ENCODE measurements around the gene HEXB. TPM values are rescaled to one million over a fixed set of nuclear protein-coding genes. Genes with fewer than 3 reads are reported as not detected.

Gene HEXB
- total RNA-seq, 1 experiment from 2014 or later: 56.3 TPM

DNA sequence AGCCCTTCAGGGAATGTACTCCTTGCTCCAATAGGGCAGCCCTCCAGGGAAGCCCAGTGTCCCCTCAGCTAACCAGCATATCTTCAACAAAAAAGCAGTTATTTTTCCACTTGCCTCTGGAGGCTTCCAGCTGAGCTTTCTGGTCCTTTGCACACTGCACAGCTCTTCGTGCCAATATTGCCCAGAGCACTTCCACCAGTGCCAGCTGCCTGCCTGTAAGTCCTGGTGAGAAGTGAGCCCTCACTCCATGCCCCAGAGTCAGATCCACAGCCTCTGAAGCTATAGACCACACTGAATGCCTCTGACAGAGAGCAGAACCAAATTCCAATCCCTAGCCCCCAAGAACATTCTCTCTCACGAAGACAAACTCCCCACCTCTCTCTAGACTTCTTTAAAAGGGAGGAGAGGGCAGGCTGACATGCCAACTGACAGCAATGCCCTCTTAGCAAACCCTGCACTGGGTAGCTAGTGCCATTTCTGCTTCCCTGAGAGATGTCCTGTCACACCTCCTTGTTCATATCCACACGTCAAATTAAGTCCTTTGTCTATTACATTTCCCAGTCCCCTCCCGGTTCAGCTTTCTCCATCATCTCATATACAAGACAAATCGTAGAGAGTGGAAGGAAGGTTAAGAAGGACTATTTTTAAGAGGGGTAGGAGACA is 12.7 kb upstream of the HEXB start:
- Histone ChIP-seq H2AFZ (ENCODE audit: low read length) (no peak overlapping the region), H3K79me1 (ENCODE audit: insufficient read depth, low read depth, low read length, poor library complexity, severe bottlenecking) (no peaks in the 10 kb centered on the region), H3K9ac (ENCODE audit: extremely low read depth, insufficient read length, low read length) (no peak overlapping the region), H2BK12ac (ENCODE audit: insufficient read length, low read depth, low read length) (no peak overlapping the region), H4K5ac (ENCODE audit: insufficient read length, low read depth, low read length) (no peak overlapping the region), H2BK5ac (ENCODE audit: insufficient read length, low read length) (no peak overlapping the region), H3K56ac (ENCODE audit: insufficient read length, low read depth, low read length) (no peak overlapping the region), H3K23me2 (ENCODE audit: insufficient read length, low read depth, low read length, poor library complexity, severe bottlenecking) (no peaks in the 10 kb centered on the region), H4K20me1 (ENCODE audit: control insufficient read depth, insufficient read depth, insufficient read length) (no peaks in the 10 kb centered on the region), H3K4me2 (ENCODE audit: insufficient read depth, insufficient read length, low read length) (no peak overlapping the region), H2BK120ac (ENCODE audit: low read depth, low read length, poor library complexity, severe bottlenecking) (no peak overlapping the region), H3K4ac (ENCODE audit: low read depth, low read length) (no peak overlapping the region), H3K23ac (ENCODE audit: insufficient read length, low read depth, low read length) (no peak overlapping the region), H3K27ac (ENCODE audit: insufficient read length, low read depth, low read length) (no peak overlapping the region), H3K79me2 (ENCODE audit: insufficient read depth, low read length) (no peaks in the 10 kb centered on the region; the same call in 1 of the 2 replicates), H2BK20ac (ENCODE audit: low read depth, low read length, poor library complexity, severe bottlenecking) (no peak overlapping the region), H3K9me3 (ENCODE audit: control insufficient read depth, low read depth, low read length) (no peaks in the 10 kb centered on the region), H2AK5ac (ENCODE audit: insufficient read length, low read length) (no peak overlapping the region), H3T11ph (ENCODE audit: low read length) (no peak overlapping the region), H2BK15ac (ENCODE audit: low read depth, low read length) (no peak overlapping the region), H3K18ac (ENCODE audit: insufficient read length, low read depth, low read length) (no peak overlapping the region), H4K91ac (ENCODE audit: insufficient read length, low read depth, low read length) (no peak overlapping the region), H3K14ac (ENCODE audit: insufficient read depth, low read length) (no peak overlapping the region), H4K8ac (replicated peaks; ENCODE audit: insufficient read length, low read depth, low read length) (no peak overlapping the region), H3K4me1 (ENCODE audit: insufficient read depth, low read length) (no peaks in the 10 kb centered on the region; the same call in 1 of the 2 replicates), H3K27me3 (ENCODE audit: insufficient read depth, low read length) (no peaks in the 10 kb centered on the region)
- H3K9me3 Mint-ChIP-seq: no peaks in the 10 kb centered on the region
- DNase-seq: no peak
- H3K27me3 Mint-ChIP-seq (ENCODE audit: low read depth): no peaks in the 10 kb centered on the region
- WGBS (ENCODE audit: extremely low coverage, insufficient read length, low lambda C conversion rate): no CpG with 5 or more reads among the region's 5 CpGs
- no peak overlapping the region; a peak in 1 of 7 replicates for H3K27ac Mint-ChIP-seq
- TF ChIP-seq, protein P1, sequence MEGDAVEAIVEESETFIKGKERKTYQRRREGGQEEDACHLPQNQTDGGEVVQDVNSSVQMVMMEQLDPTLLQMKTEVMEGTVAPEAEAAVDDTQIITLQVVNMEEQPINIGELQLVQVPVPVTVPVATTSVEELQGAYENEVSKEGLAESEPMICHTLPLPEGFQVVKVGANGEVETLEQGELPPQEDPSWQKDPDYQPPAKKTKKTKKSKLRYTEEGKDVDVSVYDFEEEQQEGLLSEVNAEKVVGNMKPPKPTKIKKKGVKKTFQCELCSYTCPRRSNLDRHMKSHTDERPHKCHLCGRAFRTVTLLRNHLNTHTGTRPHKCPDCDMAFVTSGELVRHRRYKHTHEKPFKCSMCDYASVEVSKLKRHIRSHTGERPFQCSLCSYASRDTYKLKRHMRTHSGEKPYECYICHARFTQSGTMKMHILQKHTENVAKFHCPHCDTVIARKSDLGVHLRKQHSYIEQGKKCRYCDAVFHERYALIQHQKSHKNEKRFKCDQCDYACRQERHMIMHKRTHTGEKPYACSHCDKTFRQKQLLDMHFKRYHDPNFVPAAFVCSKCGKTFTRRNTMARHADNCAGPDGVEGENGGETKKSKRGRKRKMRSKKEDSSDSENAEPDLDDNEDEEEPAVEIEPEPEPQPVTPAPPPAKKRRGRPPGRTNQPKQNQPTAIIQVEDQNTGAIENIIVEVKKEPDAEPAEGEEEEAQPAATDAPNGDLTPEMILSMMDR (conservative IDR thresholded peaks at IDR 0.05): no peak
- H3K4me1 Mint-ChIP-seq: peaks cover 13 to 19% of the 10 kb centered on the region in 2 experiments
- H3K4me3 Mint-ChIP-seq: no peak overlapping the region
- no peaks in the 10 kb centered on the region; a peak in 1 of 7 replicates for H3K36me3 Mint-ChIP-seq (ENCODE audit: insufficient read depth in 1 of 3, low read depth in 3 of 3)

Measured in H9 (cell line).